H9 (cell line): Measurements from ENCODE around the gene KRT34. TPM values are rescaled to one million over a fixed set of nuclear protein-coding genes. Genes with fewer than 3 reads are reported as not detected.

Experiments
- DNase-seq: peaks from one replicate; pipeline ENCODE4 v3.0.0-alpha.2; 2017
- H2AFZ ChIP-seq: one replicate; pipeline ENCODE4 v1.6.1; 2013; ENCODE audit warnings: mild to moderate bottlenecking, low read length, control low read depth, moderate library complexity
- H2AK5ac ChIP-seq: 2 replicates; pipeline ENCODE4 v1.6.1; 2013; ENCODE audit warnings: low read length, control low read depth, mixed read lengths; ENCODE audit not compliant: insufficient read length
- H2BK120ac ChIP-seq: one replicate; pipeline ENCODE4 v1.6.1; 2013; ENCODE audit warnings: low read depth, mild to moderate bottlenecking, low read length, control low read depth, inconsistent platforms; ENCODE audit not compliant: poor library complexity, severe bottlenecking
- H2BK12ac ChIP-seq: 2 replicates; pipeline ENCODE4 v1.6.1; 2013; ENCODE audit warnings: low read length, control low read depth, mixed read lengths, low read depth; ENCODE audit not compliant: insufficient read length
- H2BK15ac ChIP-seq: 2 replicates; pipeline ENCODE4 v1.6.1; 2013; ENCODE audit warnings: low read depth, low read length, control low read depth
- H2BK20ac ChIP-seq: one replicate; pipeline ENCODE4 v1.6.1; 2013; ENCODE audit warnings: low read depth, mild to moderate bottlenecking, low read length, control low read depth, inconsistent platforms; ENCODE audit not compliant: poor library complexity, severe bottlenecking
- H2BK5ac ChIP-seq: 2 replicates; pipeline ENCODE4 v1.6.1; 2013; ENCODE audit warnings: low read length, control low read depth, mixed read lengths; ENCODE audit not compliant: insufficient read length
- H3K14ac ChIP-seq: 2 replicates; pipeline ENCODE4 v1.6.1; 2013; ENCODE audit warnings: low read length, control low read depth; ENCODE audit not compliant: insufficient read depth
- H3K18ac ChIP-seq: 2 replicates; pipeline ENCODE4 v1.6.1; 2013; ENCODE audit warnings: low read depth, mild to moderate bottlenecking, mixed read lengths, low read length, control low read depth; ENCODE audit not compliant: insufficient read length
- H3K23ac ChIP-seq: 2 replicates; pipeline ENCODE4 v1.6.1; 2013; ENCODE audit warnings: low read length, control low read depth, mixed read lengths, low read depth; ENCODE audit not compliant: insufficient read length
- H3K23me2 ChIP-seq: 2 replicates; pipeline ENCODE4 v1.6.1; 2013; ENCODE audit warnings: low read depth, mild to moderate bottlenecking, mixed read lengths, low read length, control low read depth; ENCODE audit not compliant: insufficient read length, poor library complexity, severe bottlenecking
- H3K27ac ChIP-seq: 2 replicates; pipeline ENCODE4 v1.5.1; 2013; ENCODE audit warnings: low read length, control low read depth, mixed read lengths, low read depth; ENCODE audit not compliant: insufficient read length
- H3K27me3 ChIP-seq: 2 replicates; pipeline ENCODE4 v1.6.1; 2013; ENCODE audit warnings: low read length, control low read depth, inconsistent platforms; ENCODE audit not compliant: insufficient read depth
- H3K4ac ChIP-seq: 2 replicates; pipeline ENCODE4 v1.6.1; 2013; ENCODE audit warnings: low read depth, mild to moderate bottlenecking, control low read depth, inconsistent platforms, low read length, moderate library complexity
- H3K4me1 ChIP-seq: 2 replicates; pipeline ENCODE4 v1.6.1; 2013; ENCODE audit warnings: low read length, control low read depth, inconsistent platforms; ENCODE audit not compliant: insufficient read depth
- H3K4me2 ChIP-seq: 2 replicates; pipeline ENCODE4 v1.6.1; 2013; ENCODE audit warnings: low read length, control low read depth, mixed read lengths; ENCODE audit not compliant: insufficient read length, insufficient read depth
- H3K56ac ChIP-seq: 2 replicates; pipeline ENCODE4 v1.6.1; 2013; ENCODE audit warnings: low read depth, mild to moderate bottlenecking, mixed read lengths, low read length, control low read depth; ENCODE audit not compliant: insufficient read length
- H3K79me1 ChIP-seq: 2 replicates; pipeline ENCODE4 v1.6.1; 2013; ENCODE audit warnings: low read depth, mild to moderate bottlenecking, moderate library complexity, low read length, control low read depth, inconsistent platforms; ENCODE audit not compliant: insufficient read depth, poor library complexity, severe bottlenecking
- H3K79me2 ChIP-seq: 2 replicates; pipeline ENCODE4 v1.6.1; 2013; ENCODE audit warnings: low read length, control low read depth, inconsistent platforms; ENCODE audit not compliant: insufficient read depth
- H3K9ac ChIP-seq: 2 replicates; pipeline ENCODE4 v1.6.1; 2013; ENCODE audit warnings: low read length, control low read depth, mixed read lengths; ENCODE audit not compliant: insufficient read length; ENCODE audit errors: extremely low read depth
- H3K9me3 ChIP-seq: one replicate; pipeline ENCODE4 v1.6.1; 2013; ENCODE audit warnings: low read depth, low read length, inconsistent platforms; ENCODE audit not compliant: control insufficient read depth
- H3T11ph ChIP-seq: one replicate; pipeline ENCODE4 v1.6.1; 2013; ENCODE audit warnings: mild to moderate bottlenecking, low read length, control low read depth, inconsistent platforms
- H4K20me1 ChIP-seq: one replicate; pipeline ENCODE4 v1.6.1; 2013; ENCODE audit not compliant: control insufficient read depth, insufficient read length, insufficient read depth
- H4K5ac ChIP-seq: 2 replicates; pipeline ENCODE4 v1.6.1; 2013; ENCODE audit warnings: low read depth, mild to moderate bottlenecking, mixed read lengths, low read length, control low read depth; ENCODE audit not compliant: insufficient read length
- H4K8ac ChIP-seq: replicated peaks from 2 replicates; pipeline ENCODE4 v1.6.1; 2013; ENCODE audit warnings: low read length, control low read depth, mixed read lengths, low read depth; ENCODE audit not compliant: insufficient read length
- H4K91ac ChIP-seq: 2 replicates; pipeline ENCODE4 v1.6.1; 2013; ENCODE audit warnings: low read depth, mild to moderate bottlenecking, moderate library complexity, mixed read lengths, low read length, control low read depth; ENCODE audit not compliant: insufficient read length
- H3K27ac Mint-ChIP-seq, 3 experiments: 2 replicates in 2 of 3; 3 replicates in 1 of 3; pipeline ENCODE4 v1.8.0; 2020 to 2021; ENCODE audit warnings: mixed read lengths in 3 of 3, mild to moderate bottlenecking in 1 of 3, moderate library complexity in 1 of 3
- H3K27me3 Mint-ChIP-seq: 2 replicates; pipeline ENCODE4 v1.8.0; 2021; ENCODE audit warnings: low read depth, mild to moderate bottlenecking, moderate library complexity, mixed read lengths
- H3K36me3 Mint-ChIP-seq, 3 experiments: 2 replicates in 2 of 3; 3 replicates in 1 of 3; pipeline ENCODE4 v1.8.0; 2020 to 2021; ENCODE audit warnings: low read depth in 3 of 3, mixed read lengths in 3 of 3; ENCODE audit not compliant: insufficient read depth in 1 of 3
- H3K4me1 Mint-ChIP-seq, 2 experiments: 2 replicates each; pipeline ENCODE4 v1.8.0; 2020; ENCODE audit warnings: mixed read lengths in 2 of 2
- H3K4me3 Mint-ChIP-seq, 2 experiments: 2 replicates in 1 of 2; 3 replicates in 1 of 2; pipeline ENCODE4 v1.8.0; 2020 to 2021; ENCODE audit warnings: mild to moderate bottlenecking in 2 of 2, mixed read lengths in 2 of 2, moderate library complexity in 1 of 2
- H3K9me3 Mint-ChIP-seq, 2 experiments: 2 replicates in 1 of 2; 3 replicates in 1 of 2; pipeline ENCODE4 v1.8.0; 2020; ENCODE audit warnings: mild to moderate bottlenecking in 2 of 2, mixed read lengths in 2 of 2, moderate library complexity in 1 of 2
- WGBS: extraction: QIAGEN DNeasy Blood & Tissue Kit; methylation state at CpG from one replicate; pipeline ENCODE4 v1.1.7; 2013; ENCODE audit warnings: missing lambda C conversion rate, low lambda C conversion rate, mixed read lengths; ENCODE audit not compliant: insufficient read length; ENCODE audit errors: extremely low coverage; 5-methylcytosine and 5-hydroxymethylcytosine counted together
- total RNA-seq: library from RNA; stranded (reverse); gene quantifications from 2 replicates; pipeline ENCODE4 v1.2.1, GENCODE V29; 2021
- TF ChIP-seq, protein P1 (sequence below): fragments of 200-600 bp; sonication (generic); conservative IDR thresholded peaks from 3 replicates; pipeline ENCODE4 v1.8.0; 2021; ENCODE audit warnings: antibody characterized with exemption, mild to moderate bottlenecking

Gene KRT34
- total RNA-seq, 1 experiment from 2014 or later: not detected

GRCh38 chr17:41369023-41369422 is 13.1 kb downstream of the KRT34 start:
- Histone ChIP-seq H4K5ac (no peak overlapping the region), H3K23ac (no peak overlapping the region), H3K9me3 (no peaks in the 10 kb centered on the region), H3K56ac (no peak overlapping the region), H2BK5ac (no peak overlapping the region), H2AK5ac (no peak overlapping the region), H2BK15ac (no peak overlapping the region), H4K20me1 (no peaks in the 10 kb centered on the region), H3K4ac (no peak overlapping the region), H2BK20ac (no peak overlapping the region), H3K4me1 (no peaks in the 10 kb centered on the region), H2BK12ac (no peak overlapping the region), H2BK120ac (no peak overlapping the region), H3K9ac (no peak overlapping the region), H4K91ac (no peak overlapping the region), H3K23me2 (no peaks in the 10 kb centered on the region), H3K27me3 (no peaks in the 10 kb centered on the region), H4K8ac (no peak overlapping the region), H2AFZ (no peak overlapping the region), H3K14ac (no peak overlapping the region), H3K4me2 (no peak overlapping the region), H3K18ac (no peak overlapping the region), H3K79me1 (no peaks in the 10 kb centered on the region), H3K27ac (no peak overlapping the region), H3K79me2 (no peaks in the 10 kb centered on the region), H3T11ph (no peak overlapping the region)
- no peak overlapping the region for H3K27ac Mint-ChIP-seq
- peaks cover 4% of the 10 kb centered on the region for H3K27me3 Mint-ChIP-seq
- WGBS: no CpG with 5 or more reads among the region's 2 CpGs
- no peaks in the 10 kb centered on the region for H3K4me1 Mint-ChIP-seq
- H3K4me3 Mint-ChIP-seq: no peak overlapping the region
- DNase-seq: no peak
- no peaks in the 10 kb centered on the region for H3K36me3 Mint-ChIP-seq
- H3K9me3 Mint-ChIP-seq: no peaks in the 10 kb centered on the region
- TF ChIP-seq, protein P1, sequence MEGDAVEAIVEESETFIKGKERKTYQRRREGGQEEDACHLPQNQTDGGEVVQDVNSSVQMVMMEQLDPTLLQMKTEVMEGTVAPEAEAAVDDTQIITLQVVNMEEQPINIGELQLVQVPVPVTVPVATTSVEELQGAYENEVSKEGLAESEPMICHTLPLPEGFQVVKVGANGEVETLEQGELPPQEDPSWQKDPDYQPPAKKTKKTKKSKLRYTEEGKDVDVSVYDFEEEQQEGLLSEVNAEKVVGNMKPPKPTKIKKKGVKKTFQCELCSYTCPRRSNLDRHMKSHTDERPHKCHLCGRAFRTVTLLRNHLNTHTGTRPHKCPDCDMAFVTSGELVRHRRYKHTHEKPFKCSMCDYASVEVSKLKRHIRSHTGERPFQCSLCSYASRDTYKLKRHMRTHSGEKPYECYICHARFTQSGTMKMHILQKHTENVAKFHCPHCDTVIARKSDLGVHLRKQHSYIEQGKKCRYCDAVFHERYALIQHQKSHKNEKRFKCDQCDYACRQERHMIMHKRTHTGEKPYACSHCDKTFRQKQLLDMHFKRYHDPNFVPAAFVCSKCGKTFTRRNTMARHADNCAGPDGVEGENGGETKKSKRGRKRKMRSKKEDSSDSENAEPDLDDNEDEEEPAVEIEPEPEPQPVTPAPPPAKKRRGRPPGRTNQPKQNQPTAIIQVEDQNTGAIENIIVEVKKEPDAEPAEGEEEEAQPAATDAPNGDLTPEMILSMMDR: no peak
